ENCODE results near the gene UTRN.
A peak's percentile ranks its signal among the peaks of the same experiment; 100 is the strongest.

UTRN gene

GRCh38 chr6:144295981-144296767, 11.0 kb downstream of the UTRN start:
- H3K27ac Mint-ChIP-seq, result no peak overlapping the region
- ATAC-seq (no peak), DNase-seq (ENCODE audit: low spot score in 2 of 2) (no peak)
- no peak overlapping the region for H3K4me3 Mint-ChIP-seq
- H3K9me3 Mint-ChIP-seq, result no peaks in the 10 kb centered on the region
- H3K4me1 Mint-ChIP-seq, result peaks cover 11% of the 10 kb centered on the region
- no peaks in the 10 kb centered on the region for H3K36me3 Mint-ChIP-seq

DNA sequence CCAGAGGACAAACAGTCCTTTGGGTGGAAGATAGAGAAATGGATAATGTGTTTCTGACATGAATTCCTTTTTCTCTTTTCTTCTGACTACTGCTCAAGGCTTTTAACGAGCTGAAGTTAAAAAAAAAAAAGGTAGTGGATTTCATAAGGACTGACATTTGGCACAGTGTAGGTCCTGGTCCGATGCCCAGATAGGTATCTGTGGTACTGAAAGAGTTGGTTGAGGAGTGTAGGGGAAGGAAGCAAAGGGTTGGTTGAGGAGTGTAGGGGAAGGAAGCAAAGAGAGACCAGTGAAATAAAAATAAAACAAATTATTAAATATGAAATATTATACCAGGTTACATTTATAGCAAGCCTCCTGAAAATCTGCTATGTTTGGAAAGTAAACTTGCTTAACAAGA, 11.8 kb downstream of the UTRN start:
- Mint-ChIP-seq H3K27ac (no peak overlapping the region), H3K9me3 (no peaks in the 10 kb centered on the region), H3K4me3 (no peak overlapping the region), H3K36me3 (no peaks in the 10 kb centered on the region), H3K4me1 (peaks cover 8% of the 10 kb centered on the region)
- ATAC-seq (no peak), DNase-seq (ENCODE audit: low spot score in 2 of 2) (no peak)

DNA sequence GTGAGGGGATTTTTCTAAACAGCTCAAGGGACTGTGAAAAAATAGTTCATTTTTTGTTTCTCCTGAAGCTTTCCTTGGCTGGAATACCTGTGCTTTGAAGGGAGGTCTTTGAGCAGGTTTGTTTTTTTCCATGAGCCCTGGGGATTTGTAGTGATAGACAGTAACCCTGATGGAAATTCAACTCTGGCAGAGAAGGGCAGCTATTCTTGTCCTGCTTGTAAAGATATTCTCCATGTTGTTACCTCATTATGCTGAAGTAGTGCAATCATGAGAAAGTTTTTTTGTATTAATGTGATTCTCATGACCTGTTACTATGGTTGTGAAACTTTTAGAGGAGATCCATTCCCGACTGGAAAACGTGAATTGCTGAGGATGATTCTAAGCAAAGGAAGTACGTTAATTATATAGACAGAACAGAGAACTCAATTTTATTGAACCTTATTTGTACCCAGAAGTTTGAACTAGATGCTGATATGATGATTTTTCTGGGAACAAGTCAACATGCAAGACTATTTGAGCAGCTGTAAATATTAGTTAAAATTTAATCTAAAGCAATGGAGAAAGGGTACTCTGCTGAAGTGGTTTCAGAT, 12.5 kb downstream of the UTRN start:
- Mint-ChIP-seq H3K4me3 (no peak overlapping the region), H3K27ac (no peak overlapping the region), H3K9me3 (no peaks in the 10 kb centered on the region), H3K36me3 (no peaks in the 10 kb centered on the region), H3K4me1 (peaks cover 12% of the 10 kb centered on the region)
- no peak for ATAC-seq
- DNase-seq (ENCODE audit: low spot score in 2 of 2), result no peak

DNA sequence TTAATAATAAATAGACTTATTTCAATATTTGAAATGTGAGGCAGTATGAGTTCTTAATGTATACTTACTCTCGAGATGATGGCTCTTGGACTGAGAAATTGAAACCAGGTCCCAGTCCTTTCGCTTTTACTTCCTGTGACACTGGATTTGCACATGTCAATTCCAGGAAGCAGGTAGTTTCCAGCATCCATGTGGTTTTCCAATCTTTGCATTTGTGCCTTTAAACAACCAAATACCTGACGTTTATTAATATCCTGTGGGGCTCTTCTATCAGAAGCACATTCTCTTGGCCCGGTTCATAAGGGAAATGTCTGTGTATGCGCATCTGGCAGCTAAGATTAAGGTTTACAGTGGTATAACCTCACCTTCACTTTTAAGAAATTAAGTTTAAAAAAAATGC, 13.1 kb downstream of the UTRN start:
- ATAC-seq (no peak), DNase-seq (ENCODE audit: low spot score in 2 of 2) (no peak)
- Mint-ChIP-seq H3K36me3 (no peaks in the 10 kb centered on the region), H3K9me3 (no peaks in the 10 kb centered on the region), H3K4me1 (peaks cover 17% of the 10 kb centered on the region), H3K27ac (no peak overlapping the region), H3K4me3 (no peak overlapping the region)

- Mint-ChIP-seq H3K27ac (no peak overlapping the region), H3K4me3 (no peak overlapping the region), H3K36me3 (no peaks in the 10 kb centered on the region), H3K9me3 (no peaks in the 10 kb centered on the region), H3K4me1 (peaks cover 20% of the 10 kb centered on the region)
- DNase-seq (ENCODE audit: low spot score in 2 of 2), result no peak
- ATAC-seq, result no peak
These were observed 13.8 kb downstream of the UTRN start for GRCh38 chr6:144298916-144299315.

DNA sequence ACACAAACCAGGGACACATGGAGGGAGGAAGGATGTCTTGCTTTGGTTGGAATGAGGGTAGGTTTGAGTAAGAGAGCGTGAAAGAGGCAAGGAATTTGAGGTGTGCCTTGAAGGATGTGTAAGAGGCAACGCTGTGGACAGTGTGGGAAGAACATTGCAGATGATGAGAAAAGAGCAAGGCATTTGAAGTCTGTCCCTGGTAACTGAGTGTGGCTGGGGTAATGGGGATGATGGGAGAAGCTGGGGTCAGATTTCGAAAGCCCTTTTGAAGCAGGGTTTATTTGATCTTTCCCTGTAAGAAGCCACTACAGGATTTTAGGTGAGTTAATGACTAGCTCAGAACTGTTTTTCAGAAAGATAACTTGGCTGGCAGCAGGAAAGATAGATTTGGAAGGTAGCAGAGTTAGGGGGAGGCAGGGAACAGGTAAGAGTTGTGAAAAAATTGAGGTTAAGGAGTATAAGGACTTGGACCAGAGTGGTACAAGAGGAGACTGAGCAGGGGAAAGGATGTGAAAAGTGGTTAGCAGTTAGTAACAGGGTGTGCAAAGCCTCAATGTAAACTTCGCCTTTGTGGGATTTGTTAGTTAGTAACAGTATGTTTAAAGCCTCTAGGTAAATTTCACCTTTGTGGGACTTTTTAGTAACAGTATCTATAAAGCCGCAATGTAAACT, 17.7 kb downstream of the UTRN start:
- Mint-ChIP-seq H3K4me1 (peaks cover 36% of the 10 kb centered on the region), H3K4me3 (no peak overlapping the region), H3K9me3 (no peaks in the 10 kb centered on the region), H3K36me3 (no peaks in the 10 kb centered on the region), H3K27ac (no peak overlapping the region)
- peak; percentile 57 for ATAC-seq
- no peak for DNase-seq (ENCODE audit: low spot score in 2 of 2)

- peak; percentile 47 for ATAC-seq
- Mint-ChIP-seq H3K27ac (no peak overlapping the region), H3K9me3 (no peaks in the 10 kb centered on the region), H3K36me3 (no peaks in the 10 kb centered on the region), H3K4me1 (peaks cover 36% of the 10 kb centered on the region), H3K4me3 (peak overlapping the region; percentile 24)
- DNase-seq (ENCODE audit: low spot score in 2 of 2), result no peak
These were observed 19.2 kb downstream of the UTRN start for GRCh38 chr6:144304223-144304848.

- Mint-ChIP-seq H3K36me3 (no peaks in the 10 kb centered on the region), H3K4me1 (peaks cover 46% of the 10 kb centered on the region), H3K9me3 (no peaks in the 10 kb centered on the region), H3K27ac (peak overlapping the region; percentile 64), H3K4me3 (peak overlapping the region; percentile 59)
- no peak for DNase-seq (ENCODE audit: low spot score in 2 of 2)
- ATAC-seq, result peak; percentile 5
These were observed 20.4 kb downstream of the UTRN start for GRCh38 chr6:144305567-144305966.

GRCh38 chr6:144305985-144306384, 20.9 kb downstream of the UTRN start:
- Mint-ChIP-seq H3K9me3 (no peaks in the 10 kb centered on the region), H3K27ac (peak overlapping the region; percentile 64), H3K4me3 (peak overlapping the region; percentile 59), H3K36me3 (no peaks in the 10 kb centered on the region), H3K4me1 (peaks cover 50% of the 10 kb centered on the region)
- ATAC-seq (peak; percentile 87), DNase-seq (ENCODE audit: low spot score in 2 of 2) (peak in 1 of 2 donors; percentile 67)

DNA sequence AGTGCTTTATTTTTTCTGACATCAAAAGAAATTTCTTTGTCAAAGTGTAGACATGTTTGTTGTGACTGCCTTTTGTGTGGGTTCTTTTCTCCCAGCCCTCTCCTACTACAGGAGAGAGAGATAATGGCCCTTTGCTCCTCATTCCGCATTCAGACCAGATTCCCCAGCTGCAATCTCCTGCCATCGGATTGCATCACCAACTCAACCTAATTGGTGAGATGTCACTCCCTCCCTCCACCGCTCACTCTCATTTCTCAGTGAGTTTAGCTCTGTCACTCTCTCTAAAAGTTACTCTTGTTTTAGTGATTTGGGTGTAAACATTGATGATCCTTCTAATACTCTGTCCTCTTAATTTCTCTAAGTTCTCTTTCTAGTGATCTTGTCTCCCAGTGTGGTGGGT, 22.7 kb downstream of the UTRN start:
- ATAC-seq (no peak), DNase-seq (ENCODE audit: low spot score in 2 of 2) (no peak)
- Mint-ChIP-seq H3K36me3 (no peaks in the 10 kb centered on the region), H3K4me3 (no peak overlapping the region), H3K9me3 (no peaks in the 10 kb centered on the region), H3K4me1 (peaks cover 48% of the 10 kb centered on the region), H3K27ac (no peak overlapping the region)

- Mint-ChIP-seq H3K4me3 (peak overlapping the region; percentile 59), H3K36me3 (no peaks in the 10 kb centered on the region), H3K9me3 (no peaks in the 10 kb centered on the region), H3K4me1 (peaks cover 34% of the 10 kb centered on the region), H3K27ac (peak overlapping the region; percentile 8)
- ATAC-seq (peak; percentile 95), DNase-seq (ENCODE audit: low spot score in 2 of 2) (peak in 1 of 2 donors; percentile 73)
These were observed 25.6 kb downstream of the UTRN start for GRCh38 chr6:144310765-144311164.

GRCh38 chr6:144311361-144311760, 26.2 kb downstream of the UTRN start:
- Mint-ChIP-seq H3K9me3 (no peaks in the 10 kb centered on the region), H3K27ac (peak overlapping the region; percentile 8), H3K36me3 (no peaks in the 10 kb centered on the region), H3K4me3 (peak overlapping the region; percentile 59), H3K4me1 (peaks cover 28% of the 10 kb centered on the region)
- DNase-seq (ENCODE audit: low spot score in 2 of 2), result no peak
- no peak for ATAC-seq

- Mint-ChIP-seq H3K4me3 (no peak overlapping the region), H3K4me1 (peaks cover 25% of the 10 kb centered on the region), H3K27ac (no peak overlapping the region), H3K36me3 (no peaks in the 10 kb centered on the region), H3K9me3 (no peaks in the 10 kb centered on the region)
- no peak for DNase-seq (ENCODE audit: low spot score in 2 of 2)
- ATAC-seq, result no peak
These were observed 28.9 kb downstream of the UTRN start for GRCh38 chr6:144314003-144314485.

GRCh38 chr6:144314562-144314961, 29.4 kb downstream of the UTRN start:
- Mint-ChIP-seq H3K27ac (no peak overlapping the region), H3K36me3 (no peaks in the 10 kb centered on the region), H3K9me3 (no peaks in the 10 kb centered on the region), H3K4me3 (no peak overlapping the region), H3K4me1 (peaks cover 23% of the 10 kb centered on the region)
- no peak for DNase-seq (ENCODE audit: low spot score in 2 of 2)
- no peak for ATAC-seq

GRCh38 chr6:144315226-144315980, 30.3 kb downstream of the UTRN start:
- H3K27ac Mint-ChIP-seq, result no peak overlapping the region
- no peak overlapping the region for H3K4me3 Mint-ChIP-seq
- no peaks in the 10 kb centered on the region for H3K9me3 Mint-ChIP-seq
- H3K36me3 Mint-ChIP-seq, result no peaks in the 10 kb centered on the region
- no peak for DNase-seq (ENCODE audit: low spot score in 2 of 2)
- H3K4me1 Mint-ChIP-seq, result peaks cover 17% of the 10 kb centered on the region
- no peak for ATAC-seq

Measured in stimulated activated effector memory CD8-positive, alpha-beta T cell treated with anti-CD3 and anti-CD28 coated beads, Interleukin-12 subunit alpha, Interleukin-12 subunit beta, amount 100 ng/mL, for 72 hours (primary cell).